HFF-Myc (cell line): ENCODE results near the gene EYS.

Experiments
- DNase-seq: peaks from one replicate; pipeline ENCODE4 v3.0.0-alpha.2; 2011; ENCODE audit warnings: low read depth; ENCODE audit errors: extremely low read depth
- H3K4me3 ChIP-seq: replicated peaks from 2 replicates; pipeline ENCODE4 v1.5.1; 2011; ENCODE audit warnings: low read depth, mild to moderate bottlenecking, control low read depth, low read length
- TF ChIP-seq, protein P1 (sequence below): IDR thresholded peaks from 2 replicates; pipeline ENCODE4 v1.5.1; 2012; ENCODE audit warnings: mild to moderate bottlenecking, low read depth, low read length, control low read depth; ENCODE audit errors: missing control alignments

Gene EYS

DNA sequence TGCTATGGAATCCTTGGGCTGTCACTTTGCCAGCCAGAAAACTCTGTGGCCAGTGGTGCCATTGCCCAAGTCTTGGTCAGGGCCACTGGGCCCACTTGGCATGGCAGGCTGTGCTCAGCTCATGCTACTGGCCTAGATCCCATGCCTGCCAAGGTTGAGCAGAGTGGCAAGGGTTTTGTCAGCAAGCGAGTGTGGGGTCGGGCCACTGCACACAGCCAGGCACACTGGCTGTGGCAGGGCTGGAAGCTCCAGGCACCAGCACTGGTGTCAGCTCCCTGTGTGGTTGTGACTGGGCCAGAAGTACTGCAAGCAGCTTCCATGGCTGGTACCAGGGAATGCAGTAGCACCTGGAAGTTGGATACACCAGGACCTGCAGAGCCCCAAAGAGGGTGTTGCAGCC, 846.8 kb downstream of the EYS start:
- TF ChIP-seq, protein P1, sequence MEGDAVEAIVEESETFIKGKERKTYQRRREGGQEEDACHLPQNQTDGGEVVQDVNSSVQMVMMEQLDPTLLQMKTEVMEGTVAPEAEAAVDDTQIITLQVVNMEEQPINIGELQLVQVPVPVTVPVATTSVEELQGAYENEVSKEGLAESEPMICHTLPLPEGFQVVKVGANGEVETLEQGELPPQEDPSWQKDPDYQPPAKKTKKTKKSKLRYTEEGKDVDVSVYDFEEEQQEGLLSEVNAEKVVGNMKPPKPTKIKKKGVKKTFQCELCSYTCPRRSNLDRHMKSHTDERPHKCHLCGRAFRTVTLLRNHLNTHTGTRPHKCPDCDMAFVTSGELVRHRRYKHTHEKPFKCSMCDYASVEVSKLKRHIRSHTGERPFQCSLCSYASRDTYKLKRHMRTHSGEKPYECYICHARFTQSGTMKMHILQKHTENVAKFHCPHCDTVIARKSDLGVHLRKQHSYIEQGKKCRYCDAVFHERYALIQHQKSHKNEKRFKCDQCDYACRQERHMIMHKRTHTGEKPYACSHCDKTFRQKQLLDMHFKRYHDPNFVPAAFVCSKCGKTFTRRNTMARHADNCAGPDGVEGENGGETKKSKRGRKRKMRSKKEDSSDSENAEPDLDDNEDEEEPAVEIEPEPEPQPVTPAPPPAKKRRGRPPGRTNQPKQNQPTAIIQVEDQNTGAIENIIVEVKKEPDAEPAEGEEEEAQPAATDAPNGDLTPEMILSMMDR: no peak
- H3K4me3 ChIP-seq: no peak overlapping the region
- DNase-seq: no peak

DNA sequence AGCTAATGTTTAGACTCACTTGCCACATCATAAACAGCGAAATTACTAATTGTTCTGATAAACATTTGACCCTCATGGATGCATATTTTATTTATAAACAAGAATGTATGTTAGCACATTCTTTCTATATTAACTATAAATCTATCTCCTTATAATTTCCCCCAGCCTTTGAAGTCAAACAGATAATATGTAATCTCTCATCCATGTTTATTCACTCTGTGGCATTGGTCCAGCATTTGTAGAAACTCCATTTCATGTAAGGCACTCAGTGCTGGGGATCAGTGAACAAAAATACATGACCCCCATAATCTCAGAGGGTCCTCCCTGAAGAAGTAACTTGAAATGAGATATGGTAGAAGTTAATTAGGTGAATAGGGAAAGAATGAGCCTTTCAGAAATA, 856.9 kb downstream of the EYS start:
- H3K4me3 ChIP-seq: no peak overlapping the region
- DNase-seq: no peak

DNA sequence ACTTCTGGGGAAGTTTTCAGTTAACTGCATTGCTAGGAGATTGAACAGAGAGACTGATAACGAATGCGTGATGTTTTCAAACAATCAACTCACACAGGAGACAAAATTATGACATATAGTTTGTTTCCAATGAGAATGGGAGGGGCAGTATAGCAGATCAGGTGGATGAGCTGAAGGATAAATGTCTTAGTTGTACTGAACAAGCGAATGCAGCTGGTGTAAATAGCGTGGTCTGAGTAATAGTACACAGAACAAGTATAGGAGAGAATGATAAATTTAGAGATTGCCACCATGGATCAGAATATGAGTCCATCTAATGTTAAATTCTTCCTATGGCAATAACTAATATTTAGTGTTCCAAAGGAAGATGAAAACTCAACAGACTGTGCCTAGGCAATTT, 858.6 kb downstream of the EYS start:
- DNase-seq: no peak
- H3K4me3 ChIP-seq: no peak overlapping the region
- TF ChIP-seq, protein P1: no peak

More for the DNA sequence above, 856.9 kb downstream of the EYS start:
- TF ChIP-seq, protein P1: no peak

DNA sequence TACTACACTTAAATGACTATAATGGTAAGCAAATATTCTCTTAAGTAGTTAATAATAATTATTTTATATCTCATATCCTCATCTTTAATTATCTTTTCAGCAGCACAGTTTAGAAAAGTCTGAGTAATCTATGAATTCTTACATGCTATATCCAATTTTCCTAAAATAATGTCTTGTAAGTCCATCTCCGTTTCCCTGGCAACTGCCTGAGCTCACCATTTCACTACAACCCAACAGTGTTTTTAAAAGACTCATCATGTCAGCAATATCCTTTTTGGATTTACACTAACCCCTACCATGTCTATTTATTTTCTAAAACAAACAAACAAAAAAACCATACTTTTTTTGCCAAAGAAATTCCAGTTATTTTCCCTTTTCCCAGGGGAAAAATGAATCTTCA, 859.6 kb downstream of the EYS start:
- TF ChIP-seq, protein P1: no peak

DNA sequence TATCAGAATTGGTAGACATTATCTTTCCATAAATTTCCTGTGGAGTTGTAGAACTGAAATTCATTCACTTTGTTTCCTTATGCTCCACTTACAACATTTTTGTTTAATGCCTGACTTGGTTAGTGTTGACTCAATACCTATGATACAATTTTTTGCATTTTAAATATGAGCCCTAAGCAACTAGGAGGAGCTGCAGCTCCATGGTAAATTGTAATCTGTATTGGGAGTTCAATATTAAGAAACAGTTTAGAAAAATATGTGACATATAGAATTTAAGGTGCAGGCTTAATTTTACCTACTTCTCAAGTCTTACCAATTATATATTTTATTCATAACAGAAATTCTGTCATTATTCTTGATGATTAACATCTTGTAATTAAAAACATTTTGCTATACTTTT, 868.3 kb downstream of the EYS start:
- H3K4me3 ChIP-seq: no peak overlapping the region
- DNase-seq: no peak
- TF ChIP-seq, protein P1: no peak

More for the DNA sequence above, 859.6 kb downstream of the EYS start:
- H3K4me3 ChIP-seq: no peak overlapping the region
- DNase-seq: no peak

DNA sequence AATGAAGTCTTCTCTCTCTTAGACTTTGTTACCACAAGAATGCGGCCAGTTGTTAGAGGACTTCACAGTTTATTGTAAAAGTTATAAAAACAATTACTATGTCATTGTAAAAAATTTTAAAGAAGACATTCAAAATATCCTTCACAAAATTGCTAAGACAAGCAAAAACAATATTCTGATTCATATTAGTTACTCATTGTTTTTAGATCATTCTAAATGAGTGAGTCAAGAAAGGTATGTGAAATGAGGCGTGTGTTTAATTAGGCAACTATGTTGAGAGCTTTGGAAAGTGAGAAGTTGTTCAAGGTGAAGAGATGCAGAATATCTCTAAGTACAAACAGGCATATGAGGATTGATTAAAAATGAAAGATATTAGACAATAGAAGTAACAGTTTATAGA, 875.3 kb downstream of the EYS start:
- H3K4me3 ChIP-seq: no peak overlapping the region
- TF ChIP-seq, protein P1: no peak
- no peak for DNase-seq

DNA sequence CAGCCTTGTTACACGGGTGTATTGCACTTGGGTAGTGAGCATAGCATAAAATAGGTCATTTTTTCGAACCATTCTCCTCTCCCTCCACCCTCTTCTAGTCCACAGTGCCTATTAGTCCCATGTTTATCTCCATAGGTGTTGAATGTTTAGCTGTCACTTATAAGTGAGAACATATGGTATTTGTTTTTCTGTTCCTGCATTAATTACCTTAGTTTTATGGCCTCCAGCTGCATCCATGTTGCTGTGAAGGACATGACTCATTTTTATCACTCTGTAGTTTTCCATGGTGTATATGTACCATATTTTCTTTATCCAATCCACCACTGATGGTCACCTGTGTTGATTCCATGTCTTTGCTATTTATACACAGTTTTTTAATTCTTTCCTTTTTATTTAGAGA, 889.5 kb downstream of the EYS start:
- TF ChIP-seq, protein P1: no peak
- H3K4me3 ChIP-seq: no peak overlapping the region
- no peak for DNase-seq
